Posterior vena cava (tissue), 2 donors: ENCODE measurements around the gene NUP58. TPM values are rescaled to one million over a fixed set of nuclear protein-coding genes. Genes with fewer than 3 reads are reported as not detected.

Experiments used
- DNase-seq: peaks from one replicate; pipeline ENCODE4 v3.0.0-alpha.2; 2020; ENCODE audit warnings: low spot score
- intact Hi-C, 2 donors: fragments of 100-400 bp; cut with DNase I; formaldehyde crosslinking; loops; one replicate each; pipeline versions ENCODE4 v1.14.1 to v1.14.2; 2022 to 2023
- total RNA-seq, 2 donors: library from RNA; stranded (reverse); fragmentation: NEBNext Ultra II Directional; extraction: Animal tissue kit (Norgen Biotek cat#: 25700); gene quantifications; one replicate each; pipeline ENCODE4 v1.2.1, GENCODE V29; 2021
- donor health status: DM: yes; HTN: yes; CAD: no.
- donor health status: DM: yes; HTN: yes; CAD: no.

NUP58 gene
- total RNA-seq, 2 donors from 2014 or later: 35.1 to 35.9 TPM

DNA sequence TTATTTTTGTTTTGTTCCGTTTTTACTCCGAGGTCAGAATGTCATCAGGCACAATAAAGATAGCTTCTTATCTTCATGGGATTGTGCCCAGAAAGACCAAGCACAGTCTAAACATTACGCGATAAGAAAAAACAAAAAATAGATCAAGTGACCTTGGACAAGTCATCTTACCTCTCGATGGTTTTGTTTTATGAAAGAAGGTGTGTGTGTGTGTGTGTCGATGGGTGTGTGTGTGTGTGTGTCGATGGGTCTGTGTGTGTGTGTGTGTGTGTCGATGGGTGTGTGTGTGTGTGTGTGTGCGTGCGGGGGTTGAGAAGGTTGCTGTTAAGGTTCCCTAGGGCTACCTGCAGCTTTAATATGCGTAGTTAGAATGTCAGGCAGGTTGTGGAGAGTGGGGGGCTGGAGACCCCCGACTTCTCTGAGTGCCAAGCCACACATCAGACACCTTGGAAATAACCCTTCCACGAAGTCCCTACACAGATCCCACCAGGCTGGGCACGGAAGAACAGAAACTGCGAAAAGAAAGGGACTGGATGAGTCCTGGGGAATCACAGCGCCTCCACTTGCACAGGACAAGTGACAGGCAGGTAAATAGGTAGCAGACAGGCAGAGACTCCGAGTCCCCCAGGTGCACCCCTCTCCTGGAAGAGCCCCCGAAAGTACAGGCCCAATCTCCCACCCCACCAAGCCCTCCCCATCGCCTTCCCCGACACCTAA, 69.9 kb downstream of the NUP58 start:
- intact Hi-C loops: no loop called here
- no peak for DNase-seq

GRCh38 chr13:25371875-25372283, 70.5 kb downstream of the NUP58 start, which contains the start of gene ATP8A2:
Gene ATP8A2, plus strand, starts transcription at chr13:25371974. Its CDS starts 239 bp downstream, at chr13:25372213.
- intact Hi-C loops: no loop called here
- no peak for DNase-seq

- intact Hi-C loops: no loop called here
- DNase-seq: no peak
These were observed 71.1 kb downstream of the NUP58 start for GRCh38 chr13:25372284-25373081.

GRCh38 chr13:25375727-25376358, 74.4 kb downstream of the NUP58 start:
- intact Hi-C loops: no loop called here
- no peak for DNase-seq

DNA sequence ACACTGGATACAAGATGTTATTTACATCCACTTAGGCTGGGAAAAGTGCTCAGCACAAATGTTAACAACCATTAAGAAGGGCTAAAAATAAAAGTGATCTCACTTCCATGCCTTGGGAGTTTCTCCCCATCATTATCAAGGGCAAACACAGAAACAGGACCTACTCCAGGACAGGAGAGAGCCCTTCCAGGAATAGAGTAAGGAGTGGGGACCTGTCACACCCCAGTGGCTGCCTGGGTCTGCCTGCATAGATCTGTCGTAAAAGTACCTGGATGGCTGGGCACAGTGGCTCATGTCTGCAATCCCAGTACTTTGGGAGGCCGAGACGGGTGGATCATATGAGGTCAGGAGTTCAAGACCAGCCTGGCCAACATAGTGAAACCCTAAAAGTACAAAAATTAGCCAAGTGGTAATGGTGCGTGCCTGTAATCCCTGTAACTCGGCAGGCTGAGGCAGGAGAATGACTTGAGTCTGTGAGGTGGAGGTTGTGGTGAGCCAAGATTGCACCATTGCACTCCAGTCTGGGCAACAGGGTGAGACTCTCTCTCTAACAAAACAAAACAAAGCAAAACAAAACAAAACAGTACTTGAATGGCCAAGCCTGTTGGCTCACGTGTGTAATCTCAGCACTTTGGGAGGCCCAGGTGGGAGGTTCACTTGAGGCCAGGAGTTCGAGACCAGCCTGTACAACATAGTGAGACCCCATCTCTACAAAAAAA, 76.0 kb downstream of the NUP58 start:
- DNase-seq: no peak
- intact Hi-C loops: no loop called here

DNA sequence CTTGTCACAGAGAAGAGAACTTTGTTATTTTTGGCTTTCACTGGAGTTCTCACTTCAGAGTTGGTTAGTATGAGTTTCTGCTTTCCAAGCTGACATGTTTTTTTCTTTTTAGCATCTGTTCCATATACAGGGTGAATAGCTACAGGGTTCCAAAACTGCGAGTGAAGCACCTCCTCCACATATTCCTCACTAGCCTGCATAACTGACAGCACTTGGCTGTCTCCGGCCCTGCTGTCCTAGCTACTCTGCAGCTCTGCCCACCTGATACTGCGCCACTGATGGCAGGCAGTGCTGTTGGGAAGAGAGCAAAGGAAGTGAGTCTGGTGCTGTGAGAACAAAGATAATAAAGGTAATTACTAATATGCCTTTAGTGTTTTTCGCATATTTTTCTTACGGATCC, 77.1 kb downstream of the NUP58 start:
- intact Hi-C loops: no loop called here
- no peak for DNase-seq

DNA sequence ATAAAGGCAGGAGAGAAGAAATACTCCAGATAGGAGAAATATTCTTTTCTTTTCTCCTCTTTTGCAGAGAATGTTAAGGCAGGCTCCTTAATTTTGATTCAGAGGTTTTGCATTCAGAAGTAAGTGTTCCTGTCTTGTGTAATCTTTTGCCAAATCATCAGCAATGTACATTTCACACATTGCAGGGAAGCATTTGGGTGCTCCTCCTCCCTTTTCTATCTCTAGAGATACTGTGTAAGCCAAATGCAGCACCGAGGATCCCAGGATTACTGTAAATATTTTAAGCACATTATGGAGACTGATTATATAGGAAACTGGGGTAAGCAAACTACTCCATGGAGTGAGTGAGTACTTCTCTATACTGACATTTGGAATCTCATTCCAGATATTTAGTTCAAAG, 77.6 kb downstream of the NUP58 start:
- intact Hi-C loops: no loop called here
- DNase-seq: no peak

DNA sequence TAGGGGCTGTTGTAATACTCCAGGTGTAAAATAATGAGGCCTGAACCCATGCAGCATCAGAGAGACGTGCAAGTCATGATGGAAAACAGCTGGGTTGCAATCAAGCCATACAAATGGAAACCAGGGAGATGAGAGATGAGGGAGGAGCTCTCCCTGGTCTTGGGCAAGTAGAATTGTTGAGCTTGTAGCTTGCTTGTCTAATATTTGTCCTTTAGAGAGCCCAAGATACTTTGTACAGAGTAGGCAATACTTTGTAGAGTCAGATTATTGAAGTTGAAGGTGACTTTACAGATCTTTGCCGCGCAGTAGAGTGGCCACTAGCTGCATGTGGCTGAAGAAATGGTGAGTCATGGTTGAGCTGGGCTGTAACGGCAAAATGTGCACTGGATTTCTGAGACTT, 78.7 kb downstream of the NUP58 start:
- intact Hi-C loops: no loop called here
- no peak for DNase-seq

- no peak for DNase-seq
- intact Hi-C loops: no loop called here
These were observed 79.4 kb downstream of the NUP58 start for GRCh38 chr13:25380741-25381324.

DNA sequence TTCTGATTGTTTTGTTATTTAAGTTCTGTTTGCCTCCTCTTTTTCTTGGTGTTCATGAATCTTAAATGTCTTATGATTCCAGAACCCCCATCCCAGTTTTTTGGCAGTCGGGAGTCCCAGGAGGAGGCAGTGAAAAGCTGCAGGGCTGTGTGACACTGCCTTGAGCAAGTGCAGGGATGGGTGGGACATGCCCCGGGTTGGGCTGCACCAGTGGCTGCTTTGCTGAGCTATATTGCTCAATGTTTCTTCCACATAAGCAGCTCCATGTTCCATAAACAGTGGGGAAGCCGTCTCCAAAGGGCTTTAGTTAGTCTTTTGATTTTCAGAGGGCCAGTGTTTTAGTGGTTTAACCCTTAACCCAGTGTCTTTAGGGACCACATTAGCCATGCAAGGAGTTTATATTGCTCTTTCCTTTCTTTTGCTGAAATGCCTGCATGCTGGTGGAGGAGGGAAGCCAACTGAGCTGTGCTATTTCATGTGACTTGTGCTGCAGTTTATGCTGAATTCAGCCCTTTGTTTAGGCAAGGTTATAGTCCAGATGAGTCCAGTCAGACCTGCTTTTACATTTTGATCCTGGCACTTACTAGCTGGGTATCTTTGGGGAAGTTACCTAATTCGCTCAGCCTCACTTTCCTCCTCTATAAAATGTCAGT, 83.5 kb downstream of the NUP58 start:
- intact Hi-C loops: no loop called here
- no peak for DNase-seq

DNA sequence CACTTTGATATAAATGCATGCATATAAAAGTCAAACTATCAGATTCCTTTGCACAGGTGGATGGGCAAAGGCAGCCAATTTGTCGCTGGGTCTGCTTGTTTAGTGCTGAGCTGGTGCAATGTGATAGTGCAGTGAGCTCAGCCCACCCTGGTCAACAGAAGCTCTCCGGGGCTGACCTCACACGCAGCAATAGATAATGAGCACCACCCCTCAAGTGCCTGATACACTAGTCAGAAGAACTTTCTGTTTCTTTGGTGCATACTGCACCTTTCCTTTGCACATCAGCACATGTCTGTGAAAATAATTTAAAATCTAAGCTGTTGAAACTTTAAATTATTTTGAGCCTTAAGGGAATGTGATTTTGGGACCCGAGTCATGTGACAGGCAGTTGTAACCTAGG, 90.5 kb downstream of the NUP58 start:
- no peak for DNase-seq
- intact Hi-C loops: no loop called here

Other genes with a start within 250 kb of the NUP58 start
- under 1 TPM; 0.14 to 0.23 TPM for gene PABPC3, start 205.5 kb upstream of the NUP58 start, total RNA-seq
- not detected for gene AMER2, start 129.3 kb upstream of the NUP58 start, total RNA-seq
- 10 to 100 TPM; 23.5 to 24.5 TPM for gene MTMR6, start 14.1 kb upstream of the NUP58 start, total RNA-seq
- under 1 TPM; 0.24 to 0.60 TPM for gene ATP8A2, start 70.3 kb downstream of the NUP58 start, total RNA-seq